ENCODE measurements around the gene TMIGD2. TPM values are rescaled to one million over a fixed set of nuclear protein-coding genes. Genes with fewer than 3 reads are reported as not detected.
"Not testable (repeated sequence)": the region's sequence is repeated elsewhere in the genome, so short reads cannot be mapped to it uniquely, and the experiment has no call there.

The TMIGD2 gene
- total RNA-seq, 2 donors from 2014 or later, result not detected

GRCh38 chr19:4279267-4279529 lies 23.0 kb downstream of the TMIGD2 start:
- no peak for TF ChIP-seq CTCF (IDR thresholded peaks at IDR 0.05)
- TF ChIP-seq POLR2AphosphoS5 (IDR thresholded peaks at IDR 0.05), result no peak
- TF ChIP-seq POLR2A (IDR thresholded peaks at IDR 0.05), result no peak
- H3K27ac ChIP-seq, result no peak overlapping the region
- intact Hi-C loops (cut with DNase I), result no loop called here
- peak overlapping the region; percentile 13 to 30 for H3K4me3 ChIP-seq
- DNase-seq (ENCODE audit: low spot score), result no peak
- no peaks in the 10 kb centered on the region for H3K9me3 ChIP-seq
- H3K36me3 ChIP-seq, result no peaks in the 10 kb centered on the region
- peaks cover 14% of the 10 kb centered on the region for H3K27me3 ChIP-seq (replicated peaks; ENCODE audit: insufficient read depth)
- WGBS, result under 1% methylated on average over 30 of the region's 30 CpGs
- no peaks in the 10 kb centered on the region for H3K4me1 ChIP-seq (replicated peaks)

GRCh38 chr19:4278419-4279266 lies 23.5 kb downstream of the TMIGD2 start, which contains the start of gene SHD:
TSS of gene SHD (plus strand) at chr19:4279266. CDS start at chr19:4280064, 798 bp downstream.
- Histone ChIP-seq H3K36me3 (no peaks in the 10 kb centered on the region), H3K9me3 (no peaks in the 10 kb centered on the region), H3K4me1 (replicated peaks) (no peaks in the 10 kb centered on the region), H3K4me3 (peak within 1 kb of the TSS; percentile 13 to 30), H3K27ac (no peak within 1 kb of the TSS), H3K27me3 (replicated peaks; ENCODE audit: insufficient read depth) (peaks cover 14% of the 10 kb centered on the region)
- no peak for DNase-seq (ENCODE audit: low spot score)
- intact Hi-C loops (cut with DNase I), result no loop called here
- TF ChIP-seq CTCF (IDR thresholded peaks at IDR 0.05) (no peak), POLR2A (IDR thresholded peaks at IDR 0.05) (no peak), POLR2AphosphoS5 (IDR thresholded peaks at IDR 0.05) (no peak)
- 4% methylated on average over 42 of the region's 44 CpGs for WGBS

GRCh38 chr19:4278010-4278409 lies 24.2 kb downstream of the TMIGD2 start:
- no peaks in the 10 kb centered on the region for H3K36me3 ChIP-seq
- peaks cover 14% of the 10 kb centered on the region for H3K27me3 ChIP-seq (replicated peaks; ENCODE audit: insufficient read depth)
- no peaks in the 10 kb centered on the region for H3K4me1 ChIP-seq (replicated peaks)
- no peak for DNase-seq (ENCODE audit: low spot score)
- no peaks in the 10 kb centered on the region for H3K9me3 ChIP-seq
- no peak overlapping the region for H3K27ac ChIP-seq
- no peak overlapping the region for H3K4me3 ChIP-seq
- intact Hi-C loops (cut with DNase I), result no loop called here
- TF ChIP-seq POLR2A (IDR thresholded peaks at IDR 0.05) (no peak), CTCF (IDR thresholded peaks at IDR 0.05) (no peak), POLR2AphosphoS5 (IDR thresholded peaks at IDR 0.05) (no peak)
- 37% methylated on average over 4 of the region's 4 CpGs for WGBS

GRCh38 chr19:4277191-4277696 lies 24.9 kb downstream of the TMIGD2 start:
- intact Hi-C loops (cut with DNase I), result no loop called here
- H3K27me3 ChIP-seq (replicated peaks; ENCODE audit: insufficient read depth), result peaks cover 12% of the 10 kb centered on the region

GRCh38 chr19:4274321-4274686 lies 27.9 kb downstream of the TMIGD2 start:
- H3K27ac ChIP-seq; DNase-seq (ENCODE audit: low spot score); H3K27me3 ChIP-seq (replicated peaks; ENCODE audit: insufficient read depth); intact Hi-C loops (cut with DNase I); H3K36me3 ChIP-seq; H3K9me3 ChIP-seq; H3K4me3 ChIP-seq; H3K4me1 ChIP-seq (replicated peaks): not testable (repeated sequence)
- WGBS, result 89% methylated on average over 6 of the region's 6 CpGs

More at GRCh38 chr19:4277191-4277696, 24.9 kb downstream of the TMIGD2 start:
- H3K4me3 ChIP-seq, result no peak overlapping the region
- H3K9me3 ChIP-seq, result no peaks in the 10 kb centered on the region
- no peak for DNase-seq (ENCODE audit: low spot score)
- no peaks in the 10 kb centered on the region for H3K36me3 ChIP-seq
- TF ChIP-seq POLR2A (IDR thresholded peaks at IDR 0.05), result no peak
- no peak for TF ChIP-seq CTCF (IDR thresholded peaks at IDR 0.05)
- TF ChIP-seq POLR2AphosphoS5 (IDR thresholded peaks at IDR 0.05), result no peak
- no peaks in the 10 kb centered on the region for H3K4me1 ChIP-seq (replicated peaks)
- 47% methylated on average over 16 of the region's 16 CpGs for WGBS
- no peak overlapping the region for H3K27ac ChIP-seq
